GM10847 (cell line): ENCODE data around the gene PPP3R1.

Experiments used
- POLR2A ChIP-seq: IDR thresholded peaks from 2 replicates; pipeline ENCODE4 v1.6.1; 2011; ENCODE audit not compliant: insufficient read length; ENCODE audit errors: extremely low read depth

PPP3R1 gene

GRCh38 chr2:68245066-68245465 is 7.3 kb downstream of the PPP3R1 start:
- no peak for TF ChIP-seq POLR2A

GRCh38 chr2:68244456-68244855 is 7.9 kb downstream of the PPP3R1 start:
- no peak for TF ChIP-seq POLR2A

- TF ChIP-seq POLR2A, result no peak
Observed at GRCh38 chr2:68241732-68242131, 10.6 kb downstream of the PPP3R1 start.

GRCh38 chr2:68240446-68240845 is 11.9 kb downstream of the PPP3R1 start:
- no peak for TF ChIP-seq POLR2A

GRCh38 chr2:68238955-68239822 is 13.1 kb downstream of the PPP3R1 start:
- no peak for TF ChIP-seq POLR2A

- TF ChIP-seq POLR2A, result no peak
Observed at GRCh38 chr2:68237976-68238580, 14.3 kb downstream of the PPP3R1 start.

- TF ChIP-seq POLR2A, result no peak
Observed at GRCh38 chr2:68237404-68237803, 14.9 kb downstream of the PPP3R1 start.

GRCh38 chr2:68236876-68237275 is 15.5 kb downstream of the PPP3R1 start:
- TF ChIP-seq POLR2A, result no peak

GRCh38 chr2:68236103-68236734 is 16.1 kb downstream of the PPP3R1 start:
- TF ChIP-seq POLR2A, result no peak

- TF ChIP-seq POLR2A, result no peak
Observed at GRCh38 chr2:68235090-68235489, 17.2 kb downstream of the PPP3R1 start.

GRCh38 chr2:68234405-68234804 is 17.9 kb downstream of the PPP3R1 start:
- TF ChIP-seq POLR2A, result no peak

- TF ChIP-seq POLR2A, result no peak
Observed at GRCh38 chr2:68231061-68231372, 21.3 kb downstream of the PPP3R1 start.

- TF ChIP-seq POLR2A, result no peak
Observed at GRCh38 chr2:68230241-68231060, 21.9 kb downstream of the PPP3R1 start.

GRCh38 chr2:68226794-68227193 is 25.5 kb downstream of the PPP3R1 start:
- no peak for TF ChIP-seq POLR2A

GRCh38 chr2:68225119-68225632 is 27.2 kb downstream of the PPP3R1 start:
- no peak for TF ChIP-seq POLR2A

GRCh38 chr2:68223419-68223818 is 28.9 kb downstream of the PPP3R1 start:
- TF ChIP-seq POLR2A, result no peak

GRCh38 chr2:68222287-68222686 is 30.0 kb downstream of the PPP3R1 start:
- no peak for TF ChIP-seq POLR2A
